ENCODE measurements around the gene FAM78B. TPM values are rescaled to one million over a fixed set of nuclear protein-coding genes. Genes with fewer than 3 reads are reported as not detected.

The FAM78B gene
- total and polyA plus RNA-seq, 2 donors (not counting 3 experiments of a cell fraction or from before 2014, with no cell fraction given): 0.10 TPM; not detected in 1

DNA sequence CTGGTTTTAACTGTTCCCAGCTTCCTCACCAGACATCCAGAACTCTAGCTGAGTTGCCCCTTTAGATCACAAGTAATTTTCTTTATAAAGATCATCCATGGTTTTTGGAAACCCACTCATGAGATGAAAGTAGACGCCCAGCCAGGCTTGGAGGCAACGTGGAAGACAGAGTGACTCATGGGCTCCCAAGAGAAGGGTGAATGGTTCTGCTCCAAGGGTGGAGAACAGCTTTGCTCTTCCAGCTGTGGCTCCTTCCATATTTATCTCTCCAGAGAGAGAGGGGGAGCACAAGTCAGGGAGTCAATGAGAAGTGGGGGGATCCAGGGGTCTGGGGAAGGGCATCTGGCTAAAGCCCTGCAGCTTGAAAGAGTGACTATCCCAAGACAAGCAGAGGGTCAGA lies 13.8 kb downstream of the FAM78B start:
- no peak overlapping the region for H2AFZ ChIP-seq (ENCODE audit: low read depth, low read length)
- FAIRE-seq (no peak), DNase-seq (ENCODE audit: low read depth, low spot score) (no peak)
- dilution Hi-C loops (cut with MboI; ENCODE audit: extremely low pct_ligation_motif_present, low sequenced_read_pairs): no loop called here
- no peak overlapping the region for H3K4me3 ChIP-seq (replicated peaks in 1 of 3; ENCODE audit: insufficient read depth in 1 of 3, low read depth in 1 of 3, low read length in 3 of 3)
- ChIA-PET POLR2A (no interaction called here), CTCF (no interaction called here)
- no peaks in the 10 kb centered on the region for H3K79me2 ChIP-seq (ENCODE audit: control insufficient read depth, insufficient read depth, low read length)
- intact Hi-C loops (cut with micrococcal nuclease): no loop called here
- H3K9me3 ChIP-seq (replicated peaks; ENCODE audit: control insufficient read depth, insufficient read depth, low read length): no peaks in the 10 kb centered on the region
- H3K36me3 ChIP-seq (ENCODE audit: control insufficient read depth in 2 of 2, extremely low read depth in 1 of 2, insufficient read depth in 2 of 2, low read length in 2 of 2): no peaks in the 10 kb centered on the region
- no peak overlapping the region for H3K27ac ChIP-seq (ENCODE audit: insufficient read depth, low read depth, low read length)
- TF ChIP-seq EZH2 (IDR thresholded peaks at IDR 0.05; ENCODE audit: borderline replicate concordance, low read depth, low read length, severe bottlenecking) (no peak), JUN (IDR thresholded peaks at IDR 0.05; ENCODE audit: borderline replicate concordance, insufficient read depth, insufficient read length, low read depth) (no peak), MYC (IDR thresholded peaks at IDR 0.05; ENCODE audit: low read depth, low read length) (no peak), POLR2A (IDR thresholded peaks at IDR 0.05; ENCODE audit: low read depth, low read length) (no peak), POLR2AphosphoS5 (IDR thresholded peaks at IDR 0.05; ENCODE audit: insufficient read depth, low read depth, low read length) (no peak), FOS (IDR thresholded peaks at IDR 0.05; ENCODE audit: borderline replicate concordance, insufficient read depth, low read length) (no peak), GATA2 (IDR thresholded peaks at IDR 0.05; ENCODE audit: insufficient read depth, insufficient read length, low read depth, low read length) (no peak)
- TF ChIP-seq, protein P1, sequence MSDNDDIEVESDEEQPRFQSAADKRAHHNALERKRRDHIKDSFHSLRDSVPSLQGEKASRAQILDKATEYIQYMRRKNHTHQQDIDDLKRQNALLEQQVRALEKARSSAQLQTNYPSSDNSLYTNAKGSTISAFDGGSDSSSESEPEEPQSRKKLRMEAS (IDR thresholded peaks at IDR 0.05; ENCODE audit: insufficient read depth, insufficient read length): no peak
- TF ChIP-seq, protein P2, sequence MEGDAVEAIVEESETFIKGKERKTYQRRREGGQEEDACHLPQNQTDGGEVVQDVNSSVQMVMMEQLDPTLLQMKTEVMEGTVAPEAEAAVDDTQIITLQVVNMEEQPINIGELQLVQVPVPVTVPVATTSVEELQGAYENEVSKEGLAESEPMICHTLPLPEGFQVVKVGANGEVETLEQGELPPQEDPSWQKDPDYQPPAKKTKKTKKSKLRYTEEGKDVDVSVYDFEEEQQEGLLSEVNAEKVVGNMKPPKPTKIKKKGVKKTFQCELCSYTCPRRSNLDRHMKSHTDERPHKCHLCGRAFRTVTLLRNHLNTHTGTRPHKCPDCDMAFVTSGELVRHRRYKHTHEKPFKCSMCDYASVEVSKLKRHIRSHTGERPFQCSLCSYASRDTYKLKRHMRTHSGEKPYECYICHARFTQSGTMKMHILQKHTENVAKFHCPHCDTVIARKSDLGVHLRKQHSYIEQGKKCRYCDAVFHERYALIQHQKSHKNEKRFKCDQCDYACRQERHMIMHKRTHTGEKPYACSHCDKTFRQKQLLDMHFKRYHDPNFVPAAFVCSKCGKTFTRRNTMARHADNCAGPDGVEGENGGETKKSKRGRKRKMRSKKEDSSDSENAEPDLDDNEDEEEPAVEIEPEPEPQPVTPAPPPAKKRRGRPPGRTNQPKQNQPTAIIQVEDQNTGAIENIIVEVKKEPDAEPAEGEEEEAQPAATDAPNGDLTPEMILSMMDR (IDR thresholded peaks at IDR 0.05; ENCODE audit: extremely low read depth in 1 of 2, insufficient read depth in 1 of 2, low read depth in 1 of 2, low read length in 2 of 2): no peak
- no peak overlapping the region for H3K4me2 ChIP-seq (ENCODE audit: insufficient read depth, low read length)
- no peaks in the 10 kb centered on the region for H3K27me3 ChIP-seq (ENCODE audit: control insufficient read depth in 2 of 2, insufficient read depth in 2 of 2, low read length in 2 of 2)
- no peaks in the 10 kb centered on the region for H3K9me1 ChIP-seq (replicated peaks; ENCODE audit: control insufficient read depth, extremely low read depth, insufficient read depth, low read length)
- H3K4me1 ChIP-seq (ENCODE audit: control insufficient read depth, extremely low read depth, insufficient read depth, low read length): no peaks in the 10 kb centered on the region
- no peak overlapping the region for H3K9ac ChIP-seq (replicated peaks; ENCODE audit: extremely low read depth, insufficient read depth, low read length)
- BruUV-seq (replicated peaks): no TSS peak
- no peaks in the 10 kb centered on the region for H4K20me1 ChIP-seq (replicated peaks; ENCODE audit: control insufficient read depth, extremely low read depth, insufficient read depth, low read length)
